Pancreas (tissue), 10 donors: ENCODE results near the gene SUPT5H. TPM values are rescaled to one million over a fixed set of nuclear protein-coding genes. Genes with fewer than 3 reads are reported as not detected.

Source experiments
- ATAC-seq, 4 donors: fragments of 200-7000 bp; cut with Tn5 transposase; one replicate each; pipeline versions ENCODE4 v1.8.0 to v1.9.1; 2020; ENCODE audit warnings: mild to moderate bottlenecking in 4 of 4, moderate library complexity in 4 of 4
- DNase-seq, 6 donors: peaks; one replicate each; pipeline ENCODE4 v3.0.0-alpha.2; 2020
- FAIRE-seq: peaks from 2 replicates; lab custom pipeline; 2012; peaks lifted over from hg19 to GRCh38; lab: Jason Lieb, UNC
- H3K27ac ChIP-seq, 4 donors: fragments of 200-600 bp; sonication (generic); 1 replicate in 3 of 4; 2 replicates in 1 of 4; pipeline versions ENCODE4 v1.5.0 to v1.8.0; 2020
- H3K27me3 ChIP-seq, 4 donors: fragments of 200-600 bp; one replicate each; pipeline ENCODE4 v1.8.0; 2021
- H3K36me3 ChIP-seq, 3 donors: fragments of 200-600 bp; sonication (generic) in 1 of 3; one replicate each; pipeline versions ENCODE4 v1.5.0 to v1.8.0; 2020 to 2021
- H3K4me1 ChIP-seq, 3 donors: fragments of 200-600 bp; one replicate each; pipeline ENCODE4 v1.8.0; 2021
- H3K4me3 ChIP-seq, 4 donors: fragments of 200-600 bp; sonication (generic) in 2 of 4; one replicate each; pipeline versions ENCODE4 v1.5.0 to v1.8.0; 2020 to 2021
- H3K9me3 ChIP-seq, 4 donors: fragments of 200-600 bp; one replicate each; pipeline ENCODE4 v1.8.0; 2021
- CTCF ChIP-seq, 4 donors: fragments of 200-600 bp; sonication (generic) in 3 of 4; IDR thresholded peaks; one replicate each; pipeline versions ENCODE4 v1.5.0 to v1.8.0; 2021; ENCODE audit warnings: antibody characterized with exemption in 4 of 4
- WGBS, 2 donors: extraction: QIAGEN DNeasy Blood & Tissue Kit; methylation state at CpG; one replicate each; pipeline ENCODE4 v1.1.7; 2013; 5-methylcytosine and 5-hydroxymethylcytosine counted together
- intact Hi-C, 3 donors: fragments of 100-400 bp; cut with DNase I; formaldehyde crosslinking; loops; one replicate each; pipeline versions ENCODE4 v1.11.1 to v1.14.2; 2022
- polyA plus RNA-seq, 2 donors: library from polyadenylated mRNA; stranded (reverse); fragments of 200-250 nt; gene quantifications; one replicate each; pipeline ENCODE4 v1.2.3, GENCODE V29; 2013
- total RNA-seq, 6 donors: library from RNA; stranded (reverse); fragmentation: NEBNext Ultra II Directional in 4 of 6; extraction: Animal tissue kit (Norgen Biotek cat#: 25700) in 4 of 6; gene quantifications; one replicate each; pipeline versions ENCODE4 v1.2.1 to v1.2.4, GENCODE V29; 2021 to 2023
- donor health status: healthy with polysubstance abuse.
- donor health status: DM: no; HTN: no; CAD: no; lungs with moderate emphysema.
- donor health status: DM: no; HTN: no; CAD: no.
- donor health status: control.
- donor health status: control.
- donor health status: Bipolar disorder and iron deficiency.
- donor health status: DM: yes; HTN: yes; CAD: no.
- donor health status: DM: no; HTN: no; CAD: no.
- donor health status: DM: no; HTN: no; CAD: no.
- donor health status: DM: yes; HTN: yes; CAD: no.

Gene SUPT5H
- total and polyA plus RNA-seq, 8 donors = 49.3 to 229 (median 60.7) TPM

GRCh38 chr19:39400061-39400460 is 45.3 kb upstream of the SUPT5H start:
- no peak for DNase-seq
- H3K4me1 ChIP-seq = peaks cover 6 to 29% (median 15%) of the 10 kb centered on the region in 3 donors
- H3K9me3 ChIP-seq = no peaks in the 10 kb centered on the region
- no peak overlapping the region for H3K27ac ChIP-seq
- WGBS, 2 donors = 40 to 59% methylated on average over 4 of the region's 4 CpGs
- no peaks in the 10 kb centered on the region for H3K27me3 ChIP-seq
- intact Hi-C loops = no loop called here
- ATAC-seq = no peak
- H3K36me3 ChIP-seq = no peaks in the 10 kb centered on the region
- H3K4me3 ChIP-seq = no peak overlapping the region
- FAIRE-seq = no peak
- TF ChIP-seq CTCF (IDR thresholded peaks at IDR 0.05) = no peak

GRCh38 chr19:39401070-39401548 is 44.3 kb upstream of the SUPT5H start:
- TF ChIP-seq CTCF (IDR thresholded peaks at IDR 0.05) = no peak
- H3K4me3 ChIP-seq = no peak overlapping the region
- DNase-seq (no peak), FAIRE-seq (no peak), ATAC-seq (no peak)
- WGBS, 2 donors = 58 to 64% methylated on average over 4 of the region's 4 CpGs
- peaks cover 6 to 29% (median 15%) of the 10 kb centered on the region in 3 donors for H3K4me1 ChIP-seq
- H3K36me3 ChIP-seq = no peaks in the 10 kb centered on the region
- no peaks in the 10 kb centered on the region for H3K27me3 ChIP-seq
- no peaks in the 10 kb centered on the region for H3K9me3 ChIP-seq
- peak overlapping the region in 3 of 4 donors; percentile 89 to 95 (median 92) for H3K27ac ChIP-seq
- intact Hi-C loops = no loop called here

- 53 to 54% methylated on average over 25 of the region's 25 CpGs for WGBS, 2 donors
- peaks cover 6 to 29% (median 15%) of the 10 kb centered on the region in 3 donors for H3K4me1 ChIP-seq
- H3K36me3 ChIP-seq = no peaks in the 10 kb centered on the region
- ATAC-seq (peak in 1 of 4 donors; percentile 1), DNase-seq (peak in 3 of 6 donors; percentile 60 to 72 (median 69)), FAIRE-seq (no peak)
- TF ChIP-seq CTCF (IDR thresholded peaks at IDR 0.05) = no peak
- no peaks in the 10 kb centered on the region for H3K27me3 ChIP-seq
- peak overlapping the region; percentile 89 to 95 (median 92) for H3K27ac ChIP-seq
- H3K4me3 ChIP-seq = peak overlapping the region in 1 of 4 donors; percentile 40
- H3K9me3 ChIP-seq = no peaks in the 10 kb centered on the region
- intact Hi-C loops = no loop called here
Observed at GRCh38 chr19:39401549-39402345, 43.6 kb upstream of the SUPT5H start.

GRCh38 chr19:39402346-39403300 is 42.8 kb upstream of the SUPT5H start:
- peak; percentile 86 to 92 (median 90) for DNase-seq
- Histone ChIP-seq H3K9me3 (no peaks in the 10 kb centered on the region), H3K27ac (peak overlapping the region; percentile 89 to 95 (median 92)), H3K4me1 (peaks cover 6 to 23% (median 8%) of the 10 kb centered on the region in 3 donors), H3K27me3 (no peaks in the 10 kb centered on the region), H3K36me3 (no peaks in the 10 kb centered on the region), H3K4me3 (peak overlapping the region in 3 of 4 donors; percentile 23 to 44 (median 40))
- intact Hi-C loops = no loop called here
- no peak for TF ChIP-seq CTCF (IDR thresholded peaks at IDR 0.05)
- ATAC-seq = peak; percentile 51 to 59 (median 52)
- 1% methylated on average over 53 to 59 of the region's 59 CpGs for WGBS, 2 donors
- FAIRE-seq = no peak
